ENCODE measurements around the gene SLC35E1. TPM values are rescaled to one million over a fixed set of nuclear protein-coding genes. Genes with fewer than 3 reads are reported as not detected.
"Not testable (repeated sequence)": the region's sequence is repeated elsewhere in the genome, so short reads cannot be mapped to it uniquely, and the experiment has no call there.

The SLC35E1 gene
- total RNA-seq, 1 donor from 2014 or later, result 15.7 TPM

- no peak for DNase-seq (ENCODE audit: low read depth in 2 of 2)
These were observed 47.1 kb downstream of the SLC35E1 start for GRCh38 chr19:16524991-16525734.

DNA sequence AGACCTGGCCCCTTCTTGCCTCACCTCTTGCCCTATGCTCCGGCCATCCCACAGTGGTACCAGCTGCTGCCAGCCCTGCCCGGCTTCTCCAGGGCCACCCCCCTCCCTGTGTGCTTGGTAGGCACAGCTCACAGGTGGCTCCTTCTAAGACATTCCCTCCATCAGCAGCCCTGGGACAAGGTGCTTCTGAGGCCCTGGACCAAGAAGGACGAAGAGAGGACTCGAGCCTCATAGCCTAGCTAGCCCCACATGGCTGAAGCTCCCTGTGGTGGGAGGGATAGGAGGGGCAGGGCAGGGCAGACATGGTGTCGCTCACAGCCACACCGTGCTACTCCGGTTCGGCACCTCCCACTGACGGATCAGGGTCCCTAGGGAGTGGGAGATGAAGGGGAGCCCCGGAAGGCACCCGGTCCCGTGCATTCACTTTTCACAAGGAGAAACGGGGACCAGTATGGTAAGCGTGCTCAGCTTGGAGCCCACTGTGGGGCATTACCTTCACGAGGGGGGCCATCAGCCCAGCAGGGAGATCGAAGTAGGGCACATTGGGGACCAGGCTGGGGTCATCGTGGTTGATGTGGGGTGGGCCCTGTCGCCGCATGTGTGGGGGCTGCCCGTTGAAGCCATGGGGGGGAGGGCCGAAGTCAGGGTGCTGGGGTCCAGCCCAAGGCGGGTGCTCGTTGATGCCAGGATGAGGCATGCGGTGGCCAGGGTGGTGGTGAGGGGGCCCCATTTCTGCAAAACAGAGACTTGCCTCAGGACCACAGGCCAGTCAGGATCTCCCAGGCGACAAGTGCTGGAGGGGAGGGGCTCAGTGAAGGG is 49.4 kb downstream of the SLC35E1 start:
- DNase-seq (ENCODE audit: low read depth in 2 of 2), result no peak

DNA sequence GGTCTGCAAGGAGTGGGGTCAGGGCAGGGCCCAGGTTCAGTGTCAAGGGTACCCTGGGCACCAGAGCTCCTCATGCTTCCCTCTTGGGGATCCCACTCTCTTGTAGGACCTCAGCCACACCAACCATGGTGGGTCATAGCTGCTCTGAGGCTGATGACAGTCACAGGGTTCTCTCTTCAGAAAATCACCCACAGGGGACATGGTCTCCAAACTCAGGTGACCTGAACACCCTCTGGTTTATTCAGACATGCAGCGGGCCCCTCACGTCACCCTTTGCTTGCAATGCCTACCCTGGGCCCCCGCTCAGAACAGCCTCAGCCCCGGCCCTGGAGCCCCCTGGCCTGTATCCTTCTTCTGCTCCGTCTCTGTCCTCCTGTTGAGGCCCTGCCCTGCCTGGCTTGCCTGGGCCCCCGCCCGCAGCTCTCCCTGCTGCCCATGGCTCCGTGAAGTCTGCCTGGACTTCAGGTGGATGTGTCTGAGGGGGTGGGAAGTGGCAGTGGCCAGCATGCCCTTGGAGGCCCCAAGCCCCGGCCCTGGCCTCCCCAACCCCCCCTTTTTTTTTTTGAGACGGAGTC is 50.4 kb downstream of the SLC35E1 start:
- DNase-seq (ENCODE audit: low read depth in 2 of 2), result no peak

- peak in 1 of 2 donors; percentile 17 for DNase-seq (ENCODE audit: low read depth in 2 of 2)
These were observed 51.1 kb downstream of the SLC35E1 start for GRCh38 chr19:16520986-16521624.

GRCh38 chr19:16520074-16520973 is 51.9 kb downstream of the SLC35E1 start:
- no peak for DNase-seq (ENCODE audit: low read depth in 2 of 2)

DNA sequence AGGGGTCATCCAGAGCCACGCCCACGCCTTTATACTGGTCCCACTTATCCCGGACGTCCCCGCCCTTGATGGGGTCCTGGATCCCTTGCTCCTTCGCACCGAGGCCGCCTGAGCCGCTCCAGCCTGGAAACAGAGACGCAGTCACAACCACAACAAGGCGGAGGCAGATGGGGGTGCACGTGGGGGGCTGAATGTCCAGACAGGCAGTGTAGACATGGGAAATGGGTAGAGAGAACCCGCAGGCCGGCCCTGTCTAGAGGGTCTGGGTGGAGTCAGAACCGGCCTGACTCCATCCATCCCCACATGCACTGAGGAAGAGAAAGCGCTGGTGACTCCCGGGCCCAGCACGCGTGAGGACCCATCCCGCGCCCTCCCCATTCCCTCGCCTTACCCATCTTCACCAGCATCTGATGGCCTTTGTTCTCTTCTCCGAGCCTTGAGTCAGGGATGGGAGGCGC is 53.0 kb downstream of the SLC35E1 start:
- no peak for DNase-seq (ENCODE audit: low read depth in 2 of 2)

DNA sequence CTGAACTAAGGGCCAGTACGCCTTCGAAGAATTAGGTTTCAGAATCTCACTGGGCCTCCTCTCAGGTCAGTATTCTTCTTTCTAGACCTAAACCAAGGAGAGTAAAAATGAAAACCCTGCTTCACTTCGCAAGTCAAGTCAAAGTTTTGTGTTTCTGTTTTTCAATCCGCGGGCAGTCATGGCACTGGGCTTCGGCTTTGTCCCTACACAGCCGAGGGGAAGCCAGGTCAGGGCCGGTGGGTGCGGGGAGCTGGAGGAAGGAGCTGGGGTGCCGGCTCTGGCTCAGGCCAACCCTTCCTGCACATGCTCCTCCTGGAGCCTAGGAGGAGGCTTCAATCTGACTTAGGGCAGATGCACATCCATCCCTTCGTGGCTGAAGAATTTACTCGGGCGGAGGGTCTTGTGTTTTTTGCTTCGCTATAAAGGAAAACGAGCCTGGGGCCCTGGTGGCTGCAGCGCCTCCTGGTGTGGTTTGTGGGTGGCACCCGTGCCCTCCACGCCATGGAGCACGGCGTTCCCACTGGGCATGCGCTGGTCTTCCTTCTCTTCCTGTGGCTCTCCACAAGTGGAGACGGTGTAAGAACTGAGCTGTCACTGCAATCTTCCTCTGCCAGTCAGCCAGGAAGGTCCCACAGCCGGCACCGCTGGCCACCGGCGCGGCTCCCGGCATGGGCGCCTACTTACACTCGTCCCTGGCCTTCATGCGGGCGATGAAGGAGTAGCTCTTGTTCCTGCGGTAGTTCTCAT is 53.6 kb downstream of the SLC35E1 start:
- no peak for DNase-seq (ENCODE audit: low read depth in 2 of 2)

DNA sequence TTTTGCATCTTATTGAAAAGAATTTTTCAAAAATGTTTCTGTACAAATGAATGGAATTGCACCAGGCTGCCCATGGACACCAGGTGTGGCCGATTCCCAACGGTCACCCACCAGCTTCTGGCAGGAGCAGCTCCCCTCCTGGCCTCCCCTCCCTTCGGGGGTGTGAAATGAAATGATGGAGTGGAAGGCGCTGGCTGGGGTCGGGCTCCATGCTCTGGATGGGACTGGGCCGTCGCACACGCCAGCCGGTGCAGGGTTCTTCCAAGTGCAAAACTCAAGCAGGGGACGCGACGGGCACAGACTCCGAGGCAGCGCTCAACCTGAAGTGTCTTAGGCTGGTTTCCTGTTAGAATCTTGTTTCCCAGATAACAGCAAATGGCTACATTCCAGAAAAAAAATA is 54.2 kb downstream of the SLC35E1 start:
- no peak for DNase-seq (ENCODE audit: low read depth in 2 of 2)

- no peak for DNase-seq (ENCODE audit: low read depth in 2 of 2)
These were observed 55.1 kb downstream of the SLC35E1 start for GRCh38 chr19:16516923-16517610.

GRCh38 chr19:16516381-16516780 is 55.8 kb downstream of the SLC35E1 start:
- DNase-seq (ENCODE audit: low read depth in 2 of 2), result no peak

DNA sequence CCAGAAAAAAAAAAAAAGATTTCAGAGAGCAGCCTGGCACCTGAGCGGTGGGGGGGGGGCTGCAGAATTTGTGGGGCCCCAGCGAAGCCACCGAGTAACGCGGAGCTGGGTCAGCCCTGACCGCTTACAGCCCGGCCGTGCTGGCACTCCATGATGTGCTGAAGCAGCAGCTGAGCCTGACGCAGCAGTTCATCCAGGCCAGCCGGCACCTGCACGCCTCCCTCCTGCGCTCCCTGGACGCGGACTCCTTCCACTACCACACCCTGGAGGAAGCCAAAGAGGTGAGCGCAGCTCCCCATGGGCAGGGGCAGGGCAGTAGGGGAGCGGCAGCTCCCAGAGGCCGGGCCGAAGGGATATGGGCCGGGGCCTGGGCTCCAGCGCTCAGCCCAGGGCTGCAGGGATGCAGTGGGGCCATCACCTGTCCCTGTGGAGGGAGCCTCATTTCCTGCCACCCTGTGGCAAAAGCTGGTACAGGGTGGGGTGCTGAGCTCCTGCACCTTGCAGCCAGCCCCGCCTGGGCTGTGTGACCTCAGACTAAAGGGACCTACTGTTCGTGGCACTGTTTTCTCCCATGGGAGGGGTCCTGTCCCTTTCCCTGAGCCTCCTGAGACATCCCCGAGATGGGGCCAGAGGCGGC is 57.7 kb downstream of the SLC35E1 start:
- no peak for DNase-seq (ENCODE audit: low read depth in 2 of 2)

- DNase-seq (ENCODE audit: low read depth in 2 of 2), result not testable (repeated sequence)
These were observed 59.6 kb downstream of the SLC35E1 start for GRCh38 chr19:16512611-16513010.

DNA sequence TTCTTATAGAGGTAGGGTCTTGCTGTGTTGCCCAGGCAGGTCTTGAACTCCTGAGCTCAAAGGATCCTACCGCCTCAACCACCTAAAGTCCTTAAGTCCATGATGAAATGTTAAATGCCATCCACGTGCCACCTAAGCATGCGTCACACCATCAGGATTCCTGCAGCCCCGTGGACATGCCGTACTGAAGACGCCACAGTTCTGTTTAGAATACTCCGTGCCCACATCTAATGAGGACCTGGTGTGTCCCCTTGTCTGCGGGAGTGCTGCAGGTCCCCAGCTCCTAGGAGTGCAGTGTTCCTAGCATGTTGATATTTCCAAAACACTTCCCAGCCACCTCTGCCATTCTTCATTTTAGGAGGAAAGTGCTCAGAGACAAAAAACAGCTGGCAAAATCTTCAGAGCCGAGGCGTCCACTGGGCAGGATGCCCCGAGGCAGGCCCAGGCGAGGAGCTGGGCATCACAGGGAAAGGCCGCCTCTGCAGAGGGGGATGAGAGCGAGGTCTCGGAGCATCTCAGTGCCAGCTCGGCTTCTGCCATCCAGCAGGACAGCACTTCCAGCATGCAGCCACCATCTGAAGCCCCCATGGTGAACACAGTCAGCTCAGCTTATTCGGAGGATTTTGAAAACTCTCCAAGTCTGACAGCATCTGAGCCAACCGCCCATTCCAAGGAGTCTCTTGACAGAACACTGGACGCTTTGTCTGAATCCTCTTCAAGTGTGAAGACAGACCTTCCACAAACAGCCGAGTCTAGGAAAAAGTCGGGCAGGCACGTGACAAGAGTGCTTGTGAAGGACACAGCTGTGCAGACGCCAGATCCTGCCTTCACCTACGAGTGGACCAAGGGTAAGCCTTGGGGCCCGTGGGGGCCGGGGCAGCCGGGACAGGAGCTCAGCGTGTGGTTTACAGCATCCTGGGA is 62.8 kb downstream of the SLC35E1 start:
- DNase-seq (ENCODE audit: low read depth in 2 of 2), result no peak

- DNase-seq (ENCODE audit: low read depth in 2 of 2), result no peak
These were observed 63.7 kb downstream of the SLC35E1 start for GRCh38 chr19:16508546-16508945.

DNA sequence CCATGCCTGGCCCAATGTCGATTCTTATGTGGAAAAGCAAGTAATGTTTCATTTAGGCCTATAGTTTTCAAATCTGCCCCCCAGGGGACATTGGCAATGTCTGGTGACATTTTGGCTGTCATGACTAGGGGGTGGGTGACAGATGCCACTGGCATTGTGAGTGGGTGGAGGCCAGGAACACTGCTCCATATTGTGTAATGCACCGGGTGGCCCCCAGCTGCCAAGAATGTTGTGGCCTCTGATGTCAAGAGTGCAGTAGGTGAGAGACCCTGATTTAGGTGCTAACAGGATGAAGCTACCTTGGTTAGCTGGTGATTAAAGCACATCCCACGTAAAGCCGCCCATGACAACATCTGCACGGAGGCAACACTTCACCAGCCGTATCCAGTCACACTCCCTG is 65.3 kb downstream of the SLC35E1 start:
- DNase-seq (ENCODE audit: low read depth in 2 of 2), result no peak

DNA sequence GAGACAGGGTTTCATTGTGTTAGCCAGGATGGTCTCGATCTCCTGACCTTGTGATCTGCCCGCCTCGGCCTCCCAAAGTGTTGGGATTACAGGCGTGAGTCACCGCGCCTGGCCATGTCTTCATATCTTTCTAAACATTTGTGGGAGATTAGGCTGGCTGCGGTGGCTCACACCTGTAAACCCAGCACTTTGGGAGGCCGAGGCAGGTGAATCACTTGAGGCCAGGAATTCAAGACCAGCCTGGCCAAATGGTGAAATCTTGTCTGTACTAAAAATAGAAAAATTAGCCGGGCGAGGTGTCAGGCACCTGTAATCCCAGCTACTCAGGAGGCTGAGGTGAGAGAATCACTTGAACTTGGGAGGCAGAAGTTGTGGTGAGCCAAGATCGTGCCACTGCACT is 66.1 kb downstream of the SLC35E1 start:
- DNase-seq (ENCODE audit: low read depth in 2 of 2), result not testable (repeated sequence)

- no peak for DNase-seq (ENCODE audit: low read depth in 2 of 2)
These were observed 67.9 kb downstream of the SLC35E1 start for GRCh38 chr19:16504271-16504670.
